ENCODE data around the gene VEZT.

The VEZT gene

DNA sequence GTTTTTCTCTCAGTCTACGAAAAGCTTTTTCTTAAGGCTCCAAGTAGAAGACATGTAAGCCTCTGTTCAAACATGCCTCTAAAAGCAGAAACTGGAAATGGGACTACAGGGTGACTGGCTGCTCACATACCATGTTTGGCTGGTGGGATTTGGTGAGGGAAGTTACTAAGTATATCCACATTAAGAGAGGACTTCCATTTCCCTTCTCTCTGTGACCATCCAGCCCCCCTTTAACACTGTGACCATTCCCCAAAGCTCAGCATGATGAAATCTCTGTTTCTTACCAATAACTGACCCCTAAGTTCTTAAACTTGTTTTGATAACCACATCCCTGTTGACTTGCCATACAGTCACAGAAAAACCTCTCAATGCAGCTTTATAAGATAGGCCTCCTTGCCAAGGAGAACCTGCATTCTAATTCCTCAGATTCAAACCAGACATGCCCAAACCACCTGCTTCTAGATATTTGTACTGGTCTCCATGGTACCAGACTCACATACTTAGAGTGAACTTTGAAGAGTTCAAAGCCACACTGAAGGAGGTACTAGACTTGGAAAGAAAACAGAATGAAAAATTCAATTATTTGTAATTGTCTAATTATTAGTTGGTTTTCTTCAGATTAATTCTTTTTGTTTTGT lies 102.2 kb downstream of the VEZT start:
- no peaks in the 10 kb centered on the region for H3K9me2 ChIP-seq (replicated peaks; ENCODE audit: control insufficient read depth, low read length)
- H3F3A ChIP-seq (ENCODE audit: control insufficient read depth, insufficient read depth) = no peaks in the 10 kb centered on the region
- peaks cover 12% of the 10 kb centered on the region for H3K4me1 ChIP-seq (ENCODE audit: control insufficient read depth, low read length)
- H3K79me2 ChIP-seq (ENCODE audit: control insufficient read depth, low read length) = no peaks in the 10 kb centered on the region
- no peak overlapping the region for H3K4me3 ChIP-seq (ENCODE audit: low read length)
- no peaks in the 10 kb centered on the region for H4K20me1 ChIP-seq (ENCODE audit: control insufficient read depth, insufficient read depth, low read depth, low read length)
- no peak overlapping the region for H3K4me2 ChIP-seq (ENCODE audit: low read length)
- no peaks in the 10 kb centered on the region for H3K27me3 ChIP-seq (ENCODE audit: control insufficient read depth, low read length)
- no peaks in the 10 kb centered on the region for H3K9me3 ChIP-seq (ENCODE audit: control insufficient read depth, insufficient read depth, low read length)
- no peaks in the 10 kb centered on the region for H3K36me3 ChIP-seq (ENCODE audit: control insufficient read depth, low read length)
- H3K27ac ChIP-seq (ENCODE audit: low read depth, low read length) = no peak overlapping the region
- TF ChIP-seq CTCF (IDR thresholded peaks at IDR 0.05; ENCODE audit: low read depth, low read length, poor library complexity, severe bottlenecking) = no peak
- TF ChIP-seq EZH2phosphoT487 (IDR thresholded peaks at IDR 0.05; ENCODE audit: borderline replicate concordance, low read length) = no peak

- Histone ChIP-seq H3K36me3 (ENCODE audit: control insufficient read depth, low read length) (no peaks in the 10 kb centered on the region), H3K4me2 (ENCODE audit: low read length) (peak overlapping the region; percentile 2; the same call in 1 of the 2 replicates), H3F3A (ENCODE audit: control insufficient read depth, insufficient read depth) (no peaks in the 10 kb centered on the region), H3K9me2 (replicated peaks; ENCODE audit: control insufficient read depth, low read length) (no peaks in the 10 kb centered on the region), H3K9me3 (ENCODE audit: control insufficient read depth, insufficient read depth, low read length) (no peaks in the 10 kb centered on the region), H4K20me1 (ENCODE audit: control insufficient read depth, insufficient read depth, low read depth, low read length) (no peaks in the 10 kb centered on the region), H3K27ac (ENCODE audit: low read depth, low read length) (no peak overlapping the region), H3K4me1 (ENCODE audit: control insufficient read depth, low read length) (peaks cover 12% of the 10 kb centered on the region), H3K27me3 (ENCODE audit: control insufficient read depth, low read length) (no peaks in the 10 kb centered on the region), H3K4me3 (ENCODE audit: low read length) (no peak overlapping the region), H3K79me2 (ENCODE audit: control insufficient read depth, low read length) (no peaks in the 10 kb centered on the region)
- TF ChIP-seq CTCF (IDR thresholded peaks at IDR 0.05; ENCODE audit: low read depth, low read length, poor library complexity, severe bottlenecking) (no peak), EZH2phosphoT487 (IDR thresholded peaks at IDR 0.05; ENCODE audit: borderline replicate concordance, low read length) (no peak)
Measured at GRCh38 chr12:95321516-95322246, 104.1 kb downstream of the VEZT start.

DNA sequence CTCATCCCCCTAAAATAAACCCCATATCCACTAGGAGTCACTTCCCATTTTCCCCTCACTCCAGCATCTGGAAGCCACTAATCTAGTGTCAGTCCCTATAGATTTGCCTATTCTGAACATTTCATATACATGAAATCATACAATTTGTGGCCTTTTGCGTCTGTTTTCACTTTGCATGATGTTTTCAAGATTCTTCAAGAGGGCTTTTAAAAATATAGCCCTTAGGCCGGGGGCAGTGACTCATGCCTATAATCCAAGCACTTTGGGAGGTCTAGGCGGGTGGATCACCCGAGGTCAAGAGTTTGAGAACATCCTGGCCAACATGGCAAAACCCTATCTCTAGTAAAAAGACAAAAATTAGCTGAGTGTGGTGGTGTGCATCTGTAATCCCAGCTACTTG lies 104.7 kb downstream of the VEZT start:
- H3K4me3 ChIP-seq (ENCODE audit: low read length) = no peak overlapping the region
- H3K9me2 ChIP-seq (replicated peaks; ENCODE audit: control insufficient read depth, low read length) = no peaks in the 10 kb centered on the region
- TF ChIP-seq CTCF (IDR thresholded peaks at IDR 0.05; ENCODE audit: low read depth, low read length, poor library complexity, severe bottlenecking) (no peak), EZH2phosphoT487 (IDR thresholded peaks at IDR 0.05; ENCODE audit: borderline replicate concordance, low read length) (no peak)
- peaks cover 12% of the 10 kb centered on the region for H3K4me1 ChIP-seq (ENCODE audit: control insufficient read depth, low read length)
- H3K79me2 ChIP-seq (ENCODE audit: control insufficient read depth, low read length) = no peaks in the 10 kb centered on the region
- no peaks in the 10 kb centered on the region for H3K36me3 ChIP-seq (ENCODE audit: control insufficient read depth, low read length)
- H3K9me3 ChIP-seq (ENCODE audit: control insufficient read depth, insufficient read depth, low read length) = no peaks in the 10 kb centered on the region
- H3K4me2 ChIP-seq (ENCODE audit: low read length) = peak overlapping the region; percentile 2; the same call in 1 of the 2 replicates
- H4K20me1 ChIP-seq (ENCODE audit: control insufficient read depth, insufficient read depth, low read depth, low read length) = no peaks in the 10 kb centered on the region
- no peaks in the 10 kb centered on the region for H3F3A ChIP-seq (ENCODE audit: control insufficient read depth, insufficient read depth)
- H3K27ac ChIP-seq (ENCODE audit: low read depth, low read length) = no peak overlapping the region
- no peaks in the 10 kb centered on the region for H3K27me3 ChIP-seq (ENCODE audit: control insufficient read depth, low read length)

Data from DOHH2 (cell line).